ENCODE results near the gene PRSS21. TPM values are rescaled to one million over a fixed set of nuclear protein-coding genes. Genes with fewer than 3 reads are reported as not detected.

Gene PRSS21
- total and polyA plus RNA-seq, 12 donors, result 0.20 TPM; not detected in 11

GRCh38 chr16:2825049-2825742 lies 8.2 kb downstream of the PRSS21 start:
- Histone ChIP-seq H3K9me3 (no peaks in the 10 kb centered on the region), H3K27me3 (peaks cover 0 to 39% (median 19%) of the 10 kb centered on the region in 7 donors), H3K27ac (no peak overlapping the region), H3K4me1 (peaks cover 0 to 7% (median 0%) of the 10 kb centered on the region in 9 donors), H3K36me3 (no peaks in the 10 kb centered on the region), H3K4me3 (no peak overlapping the region)
- WGBS, 2 donors, result 77 to 79% methylated on average over 26 of the region's 26 CpGs
- no peak for TF ChIP-seq CTCF (IDR thresholded peaks at IDR 0.05)
- DNase-seq (no peak), ATAC-seq (no peak)
- intact Hi-C loops (cut with DNase I), result no loop called here

DNA sequence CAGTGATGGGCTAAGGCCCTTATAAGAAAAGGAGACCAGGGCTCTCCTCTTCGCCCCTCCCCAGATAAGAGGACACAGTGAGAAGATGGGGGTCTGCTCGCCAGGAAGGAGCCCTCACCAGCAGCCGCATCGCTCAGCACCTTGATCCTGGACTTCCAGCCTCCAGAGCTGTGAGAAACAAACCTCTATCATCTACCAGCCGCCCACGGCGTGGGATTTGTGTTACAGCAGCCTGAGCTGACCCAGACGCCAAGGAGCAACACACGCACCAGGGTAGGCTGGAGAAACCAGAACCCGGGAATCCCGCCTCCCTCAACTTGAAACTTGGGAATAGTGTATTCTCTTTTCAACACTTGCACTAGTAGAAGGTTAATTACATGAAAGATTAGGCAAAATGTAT lies 8.9 kb downstream of the PRSS21 start:
- H3K27me3 ChIP-seq, result peaks cover 0 to 41% (median 23%) of the 10 kb centered on the region in 7 donors
- no peak overlapping the region for H3K4me3 ChIP-seq
- H3K36me3 ChIP-seq, result no peaks in the 10 kb centered on the region
- intact Hi-C loops (cut with DNase I), result no loop called here
- H3K27ac ChIP-seq, result no peak overlapping the region
- DNase-seq (no peak), ATAC-seq (no peak)
- peaks cover 0 to 10% (median 0%) of the 10 kb centered on the region in 9 donors for H3K4me1 ChIP-seq
- TF ChIP-seq CTCF (IDR thresholded peaks at IDR 0.05), result no peak
- no peaks in the 10 kb centered on the region for H3K9me3 ChIP-seq
- WGBS, 2 donors, result 76% methylated on average over 11 of the region's 11 CpGs

- H3K4me1 ChIP-seq, result peaks cover 0 to 10% (median 0%) of the 10 kb centered on the region in 9 donors
- intact Hi-C loops (cut with DNase I), result no loop called here
- H3K9me3 ChIP-seq, result no peaks in the 10 kb centered on the region
- ATAC-seq, result no peak
- H3K36me3 ChIP-seq, result no peaks in the 10 kb centered on the region
- H3K4me3 ChIP-seq, result no peak overlapping the region
- H3K27me3 ChIP-seq, result peaks cover 0 to 48% (median 23%) of the 10 kb centered on the region in 7 donors
- DNase-seq, result no peak
- no peak overlapping the region for H3K27ac ChIP-seq
- 71 to 74% methylated on average over 19 of the region's 19 CpGs for WGBS, 2 donors
- no peak for TF ChIP-seq CTCF (IDR thresholded peaks at IDR 0.05)
Measured at GRCh38 chr16:2826591-2827373, 9.7 kb downstream of the PRSS21 start.

GRCh38 chr16:2827374-2827791 lies 10.3 kb downstream of the PRSS21 start:
- Histone ChIP-seq H3K4me1 (peaks cover 0 to 10% (median 0%) of the 10 kb centered on the region in 9 donors), H3K27me3 (peaks cover 0 to 54% (median 27%) of the 10 kb centered on the region in 7 donors), H3K4me3 (no peak overlapping the region), H3K9me3 (no peaks in the 10 kb centered on the region), H3K27ac (no peak overlapping the region), H3K36me3 (no peaks in the 10 kb centered on the region)
- WGBS, 2 donors, result 70 to 72% methylated on average over 15 of the region's 15 CpGs
- no peak for TF ChIP-seq CTCF (IDR thresholded peaks at IDR 0.05)
- DNase-seq, result no peak
- ATAC-seq, result no peak
- intact Hi-C loops (cut with DNase I), result no loop called here
